Erythroblast (primary cell): ENCODE measurements around the gene GRK6.

Experiments
- GATA1 ChIP-seq: IDR thresholded peaks from 2 replicates; pipeline ENCODE4 v1.6.1; 2011; ENCODE audit warnings: low read depth, mild to moderate bottlenecking, control low read depth, low read length, moderate library complexity
- POLR2A ChIP-seq: IDR thresholded peaks from 2 replicates; pipeline ENCODE4 v1.6.1; 2011; ENCODE audit warnings: mild to moderate bottlenecking, low read length

DNA sequence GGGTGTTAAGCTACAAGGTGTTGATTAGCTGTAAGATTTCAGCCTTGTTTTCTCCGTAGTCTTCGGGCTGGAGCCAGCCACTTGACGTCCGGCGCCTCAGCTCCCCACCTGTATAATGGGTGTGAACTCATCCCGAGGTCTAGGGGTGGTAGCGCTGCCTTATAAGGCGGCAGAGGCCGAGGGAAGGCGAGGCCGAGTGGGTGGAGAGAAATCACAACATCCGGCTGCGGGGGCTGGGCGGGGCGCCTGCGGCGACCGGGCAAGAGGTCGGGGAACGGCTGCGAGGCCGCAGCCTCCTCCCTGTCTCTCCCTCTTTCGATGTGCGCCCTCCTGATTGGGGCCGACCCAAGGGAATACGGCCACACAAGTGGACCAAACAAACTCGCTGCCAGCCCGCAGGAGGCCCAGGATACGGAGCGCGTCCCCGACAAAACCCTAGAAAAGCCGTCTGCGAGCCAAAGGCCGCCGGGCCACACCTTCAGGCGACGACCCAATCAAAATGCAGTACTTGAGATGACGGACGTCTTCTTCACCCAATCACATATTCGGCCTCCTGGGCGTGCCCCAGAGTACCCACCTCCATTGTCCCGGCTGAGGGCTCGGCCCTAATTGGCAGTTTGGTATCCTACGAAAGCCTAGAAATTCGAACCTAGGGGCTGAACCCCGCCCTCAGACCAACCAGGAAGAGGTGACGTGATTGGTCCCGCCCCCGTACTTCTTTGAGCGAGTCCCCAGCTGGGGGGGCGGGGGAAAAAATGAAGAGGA is 493 bp upstream of the GRK6 start:
- TF ChIP-seq POLR2A (peak; percentile 84), GATA1 (no peak)
